SK-N-SH (cell line): ENCODE measurements around the gene GPR82. TPM values are rescaled to one million over a fixed set of nuclear protein-coding genes. Genes with fewer than 3 reads are reported as not detected.

Source experiments
- CTCF ChIA-PET: fragments of 300-600, 350-600 bp; formaldehyde crosslinking; extraction: SDS; loops from one replicate; lab custom pipeline; 2021; lab: Yijun Ruan, JAX
- POLR2A ChIA-PET: fragments of 350-600 bp; sonication (Branson Sonifier 250); formaldehyde crosslinking; extraction: SDS; loops from one replicate; lab custom pipeline; 2020; ENCODE audit warnings: antibody characterized with exemption, inconsistent platforms; lab: Yijun Ruan, JAX
- DNase-seq: peaks from one replicate; pipeline ENCODE4 v3.0.0; 2012
- H2AFZ ChIP-seq: fragments of 200-600 bp; sonication (generic); 2 replicates; pipeline ENCODE4 v1.8.1; 2016; ENCODE audit warnings: antibody characterized with exemption, mild to moderate bottlenecking, low read depth
- H3F3A ChIP-seq: fragments of 200-600 bp; sonication (generic); replicated peaks from 2 replicates; pipeline ENCODE3; 2016; ENCODE audit warnings: antibody characterized with exemption, mild to moderate bottlenecking; ENCODE audit not compliant: insufficient read depth
- H3K27ac ChIP-seq, 2 experiments: fragments of 200-500 bp in 1 of 2; fragments of 200-600 bp in 1 of 2; sonication (Bioruptor generic) in 1 of 2; sonication (generic), shearing (Covaris generic) in 1 of 2; 2 replicates each; pipeline versions ENCODE4 v1.5.1 to v1.6.1; 2014 to 2016; ENCODE audit warnings: low read depth in 2 of 2, inconsistent platforms in 1 of 2, low read length in 1 of 2, mild to moderate bottlenecking in 1 of 2, mixed read lengths in 1 of 2
- H3K27me3 ChIP-seq: fragments of 200-600 bp; sonication (generic), shearing (Covaris generic); 2 replicates; pipeline ENCODE4 v1.6.1; 2016; ENCODE audit warnings: mixed run types; ENCODE audit not compliant: insufficient read depth
- H3K36me3 ChIP-seq, 2 experiments: fragments of 200-500 bp in 1 of 2; fragments of 200-600 bp in 1 of 2; sonication (Bioruptor generic) in 1 of 2; sonication (generic) in 1 of 2; replicated peaks in 1 of 2; 2 replicates each; pipeline versions ENCODE3 to v1.5.1; 2014 to 2016; ENCODE audit warnings: low read length in 1 of 2, mild to moderate bottlenecking in 1 of 2; ENCODE audit not compliant: insufficient read depth in 2 of 2, control insufficient read depth in 1 of 2
- H3K4me1 ChIP-seq, 2 experiments: fragments of 200-500 bp in 1 of 2; fragments of 200-600 bp in 1 of 2; sonication (Bioruptor generic) in 1 of 2; sonication (generic), shearing (Covaris generic) in 1 of 2; 2 replicates each; pipeline versions ENCODE4 v1.5.1 to v1.6.1; 2014 to 2016; ENCODE audit warnings: low read depth in 1 of 2, low read length in 1 of 2, mixed run types in 1 of 2; ENCODE audit not compliant: insufficient read depth in 2 of 2, control insufficient read depth in 1 of 2
- H3K4me2 ChIP-seq: fragments of 200-600 bp; sonication (generic), shearing (Covaris generic); 2 replicates; pipeline ENCODE4 v1.6.1; 2017; ENCODE audit warnings: mixed run types
- H3K4me3 ChIP-seq, 2 experiments: fragments of 200-500 bp in 1 of 2; fragments of 200-600 bp in 1 of 2; sonication (Bioruptor generic) in 1 of 2; sonication (generic), shearing (Covaris generic) in 1 of 2; 2 replicates each; pipeline versions ENCODE4 v1.5.1 to v1.8.1; 2014 to 2016; ENCODE audit warnings: low read depth in 2 of 2, inconsistent platforms in 1 of 2, low read length in 1 of 2, mild to moderate bottlenecking in 1 of 2, mixed read lengths in 1 of 2, moderate library complexity in 1 of 2
- H3K79me2 ChIP-seq: fragments of 200-600 bp; sonication (generic); 2 replicates; pipeline ENCODE4 v1.8.1; 2017; ENCODE audit warnings: mild to moderate bottlenecking; ENCODE audit not compliant: insufficient read depth
- H3K9ac ChIP-seq: fragments of 200-600 bp; sonication (generic); 2 replicates; pipeline ENCODE4 v1.6.1; 2017; ENCODE audit warnings: mixed run types
- H3K9me2 ChIP-seq: fragments of 200-600 bp; sonication (generic); 2 replicates; pipeline ENCODE4 v1.6.1; 2017; ENCODE audit warnings: mixed run types
- H3K9me3 ChIP-seq: fragments of 200-600 bp; sonication (generic); 2 replicates; pipeline ENCODE4 v1.6.1; 2017; ENCODE audit warnings: mixed run types, mild to moderate bottlenecking, moderate library complexity
- H4K20me1 ChIP-seq: fragments of 200-600 bp; sonication (generic); 2 replicates; pipeline ENCODE4 v1.6.1; 2017; ENCODE audit warnings: mild to moderate bottlenecking, mixed run types; ENCODE audit not compliant: insufficient read depth
- CTCF ChIP-seq: fragments of 200-600 bp; sonication (generic); IDR thresholded peaks from 2 replicates; pipeline ENCODE4 v1.6.1; 2017; ENCODE audit warnings: antibody characterized with exemption, mild to moderate bottlenecking, moderate library complexity
- ELF1 ChIP-seq: IDR thresholded peaks from 2 replicates; pipeline ENCODE4 v1.4.0; 2012
- EP300 ChIP-seq, 2 experiments: IDR thresholded peaks; 2 replicates each; pipeline versions ENCODE4 v1.4.0 to v1.6.1; 2012; ENCODE audit warnings: borderline replicate concordance in 1 of 2, low read depth in 1 of 2, low read length in 1 of 2
- EZH2phosphoT487 ChIP-seq: fragments of 200-600 bp; sonication (generic); IDR thresholded peaks from 2 replicates; pipeline ENCODE4 v1.6.1; 2017; ENCODE audit warnings: low read depth, mixed run types, mild to moderate bottlenecking, antibody characterized with exemption, moderate library complexity, borderline replicate concordance
- FOSL2 ChIP-seq: IDR thresholded peaks from 2 replicates; pipeline ENCODE4 v1.4.0; 2012; ENCODE audit warnings: low read depth, mild to moderate bottlenecking, moderate library complexity, borderline replicate concordance
- FOXJ3 ChIP-seq: sonication (generic); formaldehyde crosslinking; IDR thresholded peaks from 2 replicates; pipeline ENCODE4 v1.5.1; 2020; ENCODE audit warnings: mild to moderate bottlenecking, missing genetic modification reagents
- FOXM1 ChIP-seq: IDR thresholded peaks from 2 replicates; pipeline ENCODE4 v1.4.0; 2012; ENCODE audit warnings: low read depth, mild to moderate bottlenecking
- GATA2 ChIP-seq: sonication (generic); formaldehyde crosslinking; IDR thresholded peaks from 2 replicates; pipeline ENCODE4 v1.5.0; 2020; ENCODE audit warnings: mild to moderate bottlenecking, missing genetic modification reagents
- JUND ChIP-seq: IDR thresholded peaks from 2 replicates; pipeline ENCODE4 v1.4.0; 2012
- MEF2A ChIP-seq: IDR thresholded peaks from 2 replicates; pipeline ENCODE4 v1.4.0; 2012; ENCODE audit warnings: low read depth, borderline replicate concordance
- MXI1 ChIP-seq: IDR thresholded peaks from 2 replicates; pipeline ENCODE4 v1.6.1; 2012; ENCODE audit warnings: mild to moderate bottlenecking, low read depth, low read length, improper control_type of control experiment
- NFIC ChIP-seq: IDR thresholded peaks from 2 replicates; pipeline ENCODE4 v1.4.0; 2012; ENCODE audit warnings: borderline replicate concordance
- NRF1 ChIP-seq: IDR thresholded peaks from 2 replicates; pipeline ENCODE4 v1.6.1; 2012; ENCODE audit warnings: low read depth, mild to moderate bottlenecking, low read length
- POLR2AphosphoS5 ChIP-seq: IDR thresholded peaks from 2 replicates; pipeline ENCODE4 v1.6.1; 2012; ENCODE audit warnings: low read depth, low read length
- RAD21 ChIP-seq: IDR thresholded peaks from 2 replicates; pipeline ENCODE4 v1.6.1; 2012; ENCODE audit warnings: mild to moderate bottlenecking, low read length
- RCOR1 ChIP-seq: fragments of 150-350 bp; IDR thresholded peaks from 2 replicates; pipeline ENCODE4 v1.6.1; 2017; ENCODE audit warnings: antibody characterized with exemption, low read length
- SIN3A ChIP-seq: IDR thresholded peaks from 2 replicates; pipeline ENCODE4 v1.6.1; 2012; ENCODE audit warnings: low read depth, mild to moderate bottlenecking, low read length, moderate library complexity, borderline replicate concordance
- SMC3 ChIP-seq: IDR thresholded peaks from 2 replicates; pipeline ENCODE4 v1.6.1; 2012; ENCODE audit warnings: low read depth, low read length, improper control_type of control experiment
- TEAD4 ChIP-seq: IDR thresholded peaks from 2 replicates; pipeline ENCODE4 v1.4.0; 2012; ENCODE audit warnings: mild to moderate bottlenecking, borderline replicate concordance; ENCODE audit not compliant: insufficient read depth
- WGBS: methylation state at CpG from one replicate; pipeline ENCODE4 v1.1.6; 2017; ENCODE audit warnings: low lambda C conversion rate; 5-methylcytosine and 5-hydroxymethylcytosine counted together
- polyA plus RNA-seq, 3 experiments: library from polyadenylated mRNA; depleted of rRNA; stranded (reverse); fragments of >200 nt; gene quantifications; 2 replicates each; pipeline ENCODE4 v1.2.3, GENCODE V29; 2012
- TF ChIP-seq, protein P1 (sequence below): fragments of 150-350 bp; IDR thresholded peaks from 2 replicates; pipeline ENCODE4 v1.6.1; 2016; ENCODE audit warnings: mild to moderate bottlenecking, low read depth, low read length
- TF ChIP-seq, protein P2 (sequence below): IDR thresholded peaks from 2 replicates; pipeline ENCODE4 v1.4.0; 2012; ENCODE audit warnings: low read depth

The GPR82 gene
- polyA plus RNA-seq, 1 of the 3 experiments (the other 2 are of a cell fraction) = not detected

- Histone ChIP-seq H3K27me3 (no peaks in the 10 kb centered on the region), H3K4me2 (no peak overlapping the region), H3K9me3 (no peaks in the 10 kb centered on the region), H3K4me1 (no peaks in the 10 kb centered on the region), H4K20me1 (no peaks in the 10 kb centered on the region), H3F3A (no peaks in the 10 kb centered on the region), H3K9ac (no peak overlapping the region), H3K9me2 (no peaks in the 10 kb centered on the region), H3K27ac (no peak overlapping the region), H3K4me3 (no peak overlapping the region), H2AFZ (no peak overlapping the region), H3K36me3 (no peaks in the 10 kb centered on the region), H3K79me2 (no peaks in the 10 kb centered on the region)
- ChIA-PET POLR2A (no interaction called here), CTCF (no interaction called here)
- WGBS = 55% methylated on average over 5 of the region's 5 CpGs
- no peak for DNase-seq
- TF ChIP-seq GATA2 (CRISPR knock-in tag) = no peak
- no peak for TF ChIP-seq NFIC
Observed at GRCh38 chrX:41716222-41716621, 7.8 kb upstream of the GPR82 start.

- H4K20me1 ChIP-seq = no peaks in the 10 kb centered on the region
- CTCF ChIA-PET = no interaction called here
- H3K9me3 ChIP-seq = no peaks in the 10 kb centered on the region
- no peak overlapping the region for H3K4me3 ChIP-seq
- no peak overlapping the region for H3K27ac ChIP-seq
- 49% methylated on average over 12 of the region's 12 CpGs for WGBS
- H3K4me2 ChIP-seq = no peak overlapping the region
- no peaks in the 10 kb centered on the region for H3K36me3 ChIP-seq
- no peaks in the 10 kb centered on the region for H3K4me1 ChIP-seq
- DNase-seq = no peak
- H3K79me2 ChIP-seq = no peaks in the 10 kb centered on the region
- no peaks in the 10 kb centered on the region for H3F3A ChIP-seq
- POLR2A ChIA-PET = no interaction called here
- H3K9ac ChIP-seq = no peak overlapping the region
- no peak overlapping the region for H2AFZ ChIP-seq
- no peak for TF ChIP-seq TEAD4
- TF ChIP-seq ELF1 = no peak
- TF ChIP-seq GATA2 (CRISPR knock-in tag) = no peak
- no peak for TF ChIP-seq NRF1
- no peak for TF ChIP-seq JUND
- no peak for TF ChIP-seq MEF2A
- TF ChIP-seq, protein P1, sequence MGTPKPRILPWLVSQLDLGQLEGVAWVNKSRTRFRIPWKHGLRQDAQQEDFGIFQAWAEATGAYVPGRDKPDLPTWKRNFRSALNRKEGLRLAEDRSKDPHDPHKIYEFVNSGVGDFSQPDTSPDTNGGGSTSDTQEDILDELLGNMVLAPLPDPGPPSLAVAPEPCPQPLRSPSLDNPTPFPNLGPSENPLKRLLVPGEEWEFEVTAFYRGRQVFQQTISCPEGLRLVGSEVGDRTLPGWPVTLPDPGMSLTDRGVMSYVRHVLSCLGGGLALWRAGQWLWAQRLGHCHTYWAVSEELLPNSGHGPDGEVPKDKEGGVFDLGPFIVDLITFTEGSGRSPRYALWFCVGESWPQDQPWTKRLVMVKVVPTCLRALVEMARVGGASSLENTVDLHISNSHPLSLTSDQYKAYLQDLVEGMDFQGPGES = no peak
- TF ChIP-seq SMC3 = no peak
- TF ChIP-seq POLR2AphosphoS5 = no peak
- TF ChIP-seq FOSL2 = no peak
- TF ChIP-seq EP300 (IDR thresholded peaks at IDR 0.05; ENCODE audit: borderline replicate concordance in 1 of 2, low read depth in 1 of 2, low read length in 1 of 2) = no peak
- TF ChIP-seq, protein P2, sequence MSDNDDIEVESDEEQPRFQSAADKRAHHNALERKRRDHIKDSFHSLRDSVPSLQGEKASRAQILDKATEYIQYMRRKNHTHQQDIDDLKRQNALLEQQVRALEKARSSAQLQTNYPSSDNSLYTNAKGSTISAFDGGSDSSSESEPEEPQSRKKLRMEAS = no peak
- no peak for TF ChIP-seq MXI1
- TF ChIP-seq SIN3A = no peak
- no peak for TF ChIP-seq EZH2phosphoT487
- no peak for TF ChIP-seq CTCF
- TF ChIP-seq RCOR1 = no peak
- no peak for TF ChIP-seq RAD21
- TF ChIP-seq FOXM1 = no peak
- no peak for TF ChIP-seq FOXJ3 (CRISPR knock-in tag)
- no peaks in the 10 kb centered on the region for H3K9me2 ChIP-seq
- H3K27me3 ChIP-seq = no peaks in the 10 kb centered on the region
Observed at GRCh38 chrX:41716767-41717473, 7.1 kb upstream of the GPR82 start.
